Inferior parietal cortex (tissue), 1 donor: Measurements from ENCODE around the gene CCNY.
"Not testable (repeated sequence)": the region's sequence is repeated elsewhere in the genome, so short reads cannot be mapped to it uniquely, and the experiment has no call there.

Experiments used
- DNase-seq: peaks from one replicate; pipeline ENCODE4 v3.0.0-alpha.2; 2016; ENCODE audit errors: extremely low spot score

Gene CCNY

GRCh38 chr10:35406003-35406630 lies 69.8 kb downstream of the CCNY start:
- DNase-seq = not testable (repeated sequence)

- not testable (repeated sequence) for DNase-seq
Observed at GRCh38 chr10:35407696-35408095, 71.4 kb downstream of the CCNY start.

GRCh38 chr10:35409094-35409582 lies 72.8 kb downstream of the CCNY start:
- DNase-seq = peak; percentile 67

GRCh38 chr10:35409808-35410207 lies 73.5 kb downstream of the CCNY start:
- DNase-seq = no peak

GRCh38 chr10:35412003-35412723 lies 75.9 kb downstream of the CCNY start:
- no peak for DNase-seq

- no peak for DNase-seq
Observed at GRCh38 chr10:35412900-35413491, 76.7 kb downstream of the CCNY start.

- no peak for DNase-seq
Observed at GRCh38 chr10:35413985-35414861, 77.9 kb downstream of the CCNY start.

GRCh38 chr10:35415505-35415904 lies 79.2 kb downstream of the CCNY start:
- no peak for DNase-seq

- no peak for DNase-seq
Observed at GRCh38 chr10:35416619-35417312, 80.5 kb downstream of the CCNY start.

- DNase-seq = no peak
Observed at GRCh38 chr10:35417313-35417625, 81.0 kb downstream of the CCNY start.

- DNase-seq = peak; percentile 36
Observed at GRCh38 chr10:35417795-35418194, 81.5 kb downstream of the CCNY start.

GRCh38 chr10:35418580-35418979 lies 82.3 kb downstream of the CCNY start:
- DNase-seq = not testable (repeated sequence)

- DNase-seq = no peak
Observed at GRCh38 chr10:35420044-35420443, 83.7 kb downstream of the CCNY start.

GRCh38 chr10:35420827-35421552 lies 84.7 kb downstream of the CCNY start:
- no peak for DNase-seq

GRCh38 chr10:35421553-35422178 lies 85.4 kb downstream of the CCNY start:
- DNase-seq = no peak

GRCh38 chr10:35422228-35422627 lies 85.9 kb downstream of the CCNY start:
- DNase-seq = no peak

GRCh38 chr10:35423505-35424306 lies 87.4 kb downstream of the CCNY start:
- DNase-seq = no peak

- no peak for DNase-seq
Observed at GRCh38 chr10:35424680-35425285, 88.5 kb downstream of the CCNY start.

- no peak for DNase-seq
Observed at GRCh38 chr10:35425595-35425994, 89.3 kb downstream of the CCNY start.
